ENCODE results near the gene FAM221A. TPM values are rescaled to one million over a fixed set of nuclear protein-coding genes. Genes with fewer than 3 reads are reported as not detected.

The FAM221A gene
- total RNA-seq, 1 experiment from 2014 or later = 8.4 TPM

DNA sequence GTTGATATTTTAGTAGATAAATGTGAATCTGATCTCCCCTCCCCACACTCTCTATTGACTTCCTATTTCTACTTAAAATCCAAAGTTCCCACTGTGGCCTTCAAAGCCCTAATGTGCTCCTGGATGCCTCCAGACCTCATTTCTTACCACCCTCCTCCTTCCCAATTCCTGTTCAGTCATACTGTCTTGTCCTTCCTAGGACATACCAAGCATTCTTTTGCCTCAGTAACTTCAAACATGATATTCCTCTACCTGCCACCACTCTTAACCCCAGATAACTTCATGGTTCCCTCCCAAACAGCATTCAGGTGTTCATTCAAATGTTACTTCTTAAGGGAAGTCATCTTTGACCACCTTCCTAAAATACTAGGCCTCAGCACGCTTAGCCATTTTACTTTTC, 34.2 kb upstream of the FAM221A start:
- TF ChIP-seq POLR2AphosphoS5 (IDR thresholded peaks at IDR 0.05; ENCODE audit: low read depth, low read length) (no peak), SIN3A (IDR thresholded peaks at IDR 0.05; ENCODE audit: borderline replicate concordance, insufficient read depth, low read depth, low read length) (no peak), TCF7L2 (IDR thresholded peaks at IDR 0.05; ENCODE audit: low read depth, low read length) (no peak)
- TF ChIP-seq, protein P1, sequence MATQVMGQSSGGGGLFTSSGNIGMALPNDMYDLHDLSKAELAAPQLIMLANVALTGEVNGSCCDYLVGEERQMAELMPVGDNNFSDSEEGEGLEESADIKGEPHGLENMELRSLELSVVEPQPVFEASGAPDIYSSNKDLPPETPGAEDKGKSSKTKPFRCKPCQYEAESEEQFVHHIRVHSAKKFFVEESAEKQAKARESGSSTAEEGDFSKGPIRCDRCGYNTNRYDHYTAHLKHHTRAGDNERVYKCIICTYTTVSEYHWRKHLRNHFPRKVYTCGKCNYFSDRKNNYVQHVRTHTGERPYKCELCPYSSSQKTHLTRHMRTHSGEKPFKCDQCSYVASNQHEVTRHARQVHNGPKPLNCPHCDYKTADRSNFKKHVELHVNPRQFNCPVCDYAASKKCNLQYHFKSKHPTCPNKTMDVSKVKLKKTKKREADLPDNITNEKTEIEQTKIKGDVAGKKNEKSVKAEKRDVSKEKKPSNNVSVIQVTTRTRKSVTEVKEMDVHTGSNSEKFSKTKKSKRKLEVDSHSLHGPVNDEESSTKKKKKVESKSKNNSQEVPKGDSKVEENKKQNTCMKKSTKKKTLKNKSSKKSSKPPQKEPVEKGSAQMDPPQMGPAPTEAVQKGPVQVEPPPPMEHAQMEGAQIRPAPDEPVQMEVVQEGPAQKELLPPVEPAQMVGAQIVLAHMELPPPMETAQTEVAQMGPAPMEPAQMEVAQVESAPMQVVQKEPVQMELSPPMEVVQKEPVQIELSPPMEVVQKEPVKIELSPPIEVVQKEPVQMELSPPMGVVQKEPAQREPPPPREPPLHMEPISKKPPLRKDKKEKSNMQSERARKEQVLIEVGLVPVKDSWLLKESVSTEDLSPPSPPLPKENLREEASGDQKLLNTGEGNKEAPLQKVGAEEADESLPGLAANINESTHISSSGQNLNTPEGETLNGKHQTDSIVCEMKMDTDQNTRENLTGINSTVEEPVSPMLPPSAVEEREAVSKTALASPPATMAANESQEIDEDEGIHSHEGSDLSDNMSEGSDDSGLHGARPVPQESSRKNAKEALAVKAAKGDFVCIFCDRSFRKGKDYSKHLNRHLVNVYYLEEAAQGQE (IDR thresholded peaks at IDR 0.05; ENCODE audit: insufficient read depth in 1 of 2, low read depth in 2 of 2, low read length in 1 of 2) = no peak
- TF ChIP-seq, protein P2, sequence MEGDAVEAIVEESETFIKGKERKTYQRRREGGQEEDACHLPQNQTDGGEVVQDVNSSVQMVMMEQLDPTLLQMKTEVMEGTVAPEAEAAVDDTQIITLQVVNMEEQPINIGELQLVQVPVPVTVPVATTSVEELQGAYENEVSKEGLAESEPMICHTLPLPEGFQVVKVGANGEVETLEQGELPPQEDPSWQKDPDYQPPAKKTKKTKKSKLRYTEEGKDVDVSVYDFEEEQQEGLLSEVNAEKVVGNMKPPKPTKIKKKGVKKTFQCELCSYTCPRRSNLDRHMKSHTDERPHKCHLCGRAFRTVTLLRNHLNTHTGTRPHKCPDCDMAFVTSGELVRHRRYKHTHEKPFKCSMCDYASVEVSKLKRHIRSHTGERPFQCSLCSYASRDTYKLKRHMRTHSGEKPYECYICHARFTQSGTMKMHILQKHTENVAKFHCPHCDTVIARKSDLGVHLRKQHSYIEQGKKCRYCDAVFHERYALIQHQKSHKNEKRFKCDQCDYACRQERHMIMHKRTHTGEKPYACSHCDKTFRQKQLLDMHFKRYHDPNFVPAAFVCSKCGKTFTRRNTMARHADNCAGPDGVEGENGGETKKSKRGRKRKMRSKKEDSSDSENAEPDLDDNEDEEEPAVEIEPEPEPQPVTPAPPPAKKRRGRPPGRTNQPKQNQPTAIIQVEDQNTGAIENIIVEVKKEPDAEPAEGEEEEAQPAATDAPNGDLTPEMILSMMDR (IDR thresholded peaks at IDR 0.05) = no peak
- Histone ChIP-seq H3K4me3 (ENCODE audit: low read depth in 2 of 2, low read length in 2 of 2) (no peak overlapping the region), H3K9me3 (ENCODE audit: control insufficient read depth, insufficient read depth, low read depth, low read length) (no peaks in the 10 kb centered on the region), H3K27ac (ENCODE audit: low read length) (no peak overlapping the region), H3K27me3 (ENCODE audit: control insufficient read depth, insufficient read depth, low read length) (no peaks in the 10 kb centered on the region), H3K4me1 (ENCODE audit: control insufficient read depth, insufficient read depth, low read length) (no peaks in the 10 kb centered on the region), H3K36me3 (ENCODE audit: control insufficient read depth, insufficient read depth, low read length) (no peaks in the 10 kb centered on the region)
- POLR2A ChIA-PET = no interaction called here
- CTCF ChIA-PET = no interaction called here
- intact Hi-C loops (cut with micrococcal nuclease; ENCODE audit: unreplicated experiment) = no loop called here
- no peak for DNase-seq (ENCODE audit: low read depth, low spot score)
- no peak for ATAC-seq
- no TSS peak for BruUV-seq (replicated peaks)
- in situ Hi-C loops (cut with HindIII; ENCODE audit: low pct_unique_long_range_greater_than_20kb, low sequenced_read_pairs) = no loop called here

DNA sequence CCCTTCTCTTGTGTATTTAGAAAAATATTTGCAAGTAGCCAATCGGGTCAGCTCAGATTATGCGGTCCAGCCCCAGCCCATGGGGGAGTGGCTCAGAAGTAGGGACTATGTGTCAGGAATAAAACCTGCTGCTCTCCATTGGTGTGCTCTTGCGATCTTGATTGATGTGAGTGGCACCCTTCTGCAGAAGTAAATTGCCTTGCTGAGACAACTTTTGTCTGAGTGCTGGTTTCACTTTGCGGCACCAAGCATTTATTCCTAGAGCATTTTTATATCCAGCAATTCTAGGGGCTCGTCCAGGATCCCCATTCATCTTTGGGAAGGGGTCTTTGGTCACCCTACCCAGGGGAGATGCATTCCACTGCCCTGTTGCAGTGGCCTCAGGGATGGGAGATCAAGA, 26.1 kb upstream of the FAM221A start:
- intact Hi-C loops (cut with micrococcal nuclease; ENCODE audit: unreplicated experiment) (no loop called here), in situ Hi-C loops (cut with HindIII; ENCODE audit: low pct_unique_long_range_greater_than_20kb, low sequenced_read_pairs) (no loop called here)
- BruUV-seq (replicated peaks) = no TSS peak

More for the DNA sequence above, 26.1 kb upstream of the FAM221A start:
- DNase-seq (ENCODE audit: low read depth, low spot score) (no peak), ATAC-seq (no peak)
- H3K27me3 ChIP-seq (ENCODE audit: control insufficient read depth, insufficient read depth, low read length) = no peaks in the 10 kb centered on the region
- TF ChIP-seq, protein P1 (IDR thresholded peaks at IDR 0.05; ENCODE audit: insufficient read depth in 1 of 2, low read depth in 2 of 2, low read length in 1 of 2) = no peak
- TF ChIP-seq SIN3A (IDR thresholded peaks at IDR 0.05; ENCODE audit: borderline replicate concordance, insufficient read depth, low read depth, low read length) = no peak
- TF ChIP-seq POLR2AphosphoS5 (IDR thresholded peaks at IDR 0.05; ENCODE audit: low read depth, low read length) = no peak
- TF ChIP-seq, protein P2 (IDR thresholded peaks at IDR 0.05) = no peak
- no peak for TF ChIP-seq TCF7L2 (IDR thresholded peaks at IDR 0.05; ENCODE audit: low read depth, low read length)
- no peaks in the 10 kb centered on the region for H3K36me3 ChIP-seq (ENCODE audit: control insufficient read depth, insufficient read depth, low read length)
- ChIA-PET CTCF (no interaction called here), POLR2A (no interaction called here)
- H3K4me3 ChIP-seq (ENCODE audit: low read depth in 2 of 2, low read length in 2 of 2) = no peak overlapping the region
- H3K4me1 ChIP-seq (ENCODE audit: control insufficient read depth, insufficient read depth, low read length) = no peaks in the 10 kb centered on the region
- H3K27ac ChIP-seq (ENCODE audit: low read length) = no peak overlapping the region
- H3K9me3 ChIP-seq (ENCODE audit: control insufficient read depth, insufficient read depth, low read depth, low read length) = peaks cover 19% of the 10 kb centered on the region

All from Panc1 (cell line).